HG03280 (cell line): ENCODE results near the gene ZWINT.
A peak's percentile ranks its signal among the peaks of the same experiment; 100 is the strongest.

Source experiments
- ATAC-seq: cut with Tn5 transposase; IDR thresholded peaks from one replicate; pipeline ENCODE4 v1.9.1; 2021; ENCODE audit warnings: mild to moderate bottlenecking, moderate library complexity; ENCODE audit not compliant: unreplicated experiment

The ZWINT gene

GRCh38 chr10:56360967-56361612, at the start of gene ZWINT:
TSS of gene ZWINT (minus strand) at chr10:56361259. CDS start at chr10:56361236, 23 bp downstream.
- ATAC-seq, result peak; percentile 99

- ATAC-seq, result no peak
Measured at GRCh38 chr10:56383806-56384205, 22.7 kb upstream of the ZWINT start.

- no peak for ATAC-seq
Measured at GRCh38 chr10:56370217-56371113, 9.4 kb upstream of the ZWINT start.

- no peak for ATAC-seq
Measured at GRCh38 chr10:56360583-56360966, 484 bp downstream of the ZWINT start.

- no peak for ATAC-seq
Measured at GRCh38 chr10:56359837-56360236, 1.2 kb downstream of the ZWINT start.

- no peak for ATAC-seq
Measured at GRCh38 chr10:56357018-56357417, 4.0 kb downstream of the ZWINT start.

- no peak for ATAC-seq
Measured at GRCh38 chr10:56351909-56352630, 9.0 kb downstream of the ZWINT start.

GRCh38 chr10:56349611-56350010, 11.4 kb downstream of the ZWINT start:
- ATAC-seq, result no peak

- no peak for ATAC-seq
Measured at GRCh38 chr10:56348101-56348500, 13.0 kb downstream of the ZWINT start.

- ATAC-seq, result no peak
Measured at GRCh38 chr10:56346845-56347415, 14.1 kb downstream of the ZWINT start.

GRCh38 chr10:56341612-56342011, 19.4 kb downstream of the ZWINT start:
- ATAC-seq, result no peak

GRCh38 chr10:56329961-56330360, 31.1 kb downstream of the ZWINT start:
- ATAC-seq, result no peak

- ATAC-seq, result no peak
Measured at GRCh38 chr10:56327118-56327517, 33.9 kb downstream of the ZWINT start.

GRCh38 chr10:56319386-56319785, 41.7 kb downstream of the ZWINT start:
- peak; percentile 82 for ATAC-seq

- peak; percentile 24 for ATAC-seq
Measured at GRCh38 chr10:56318816-56319215, 42.2 kb downstream of the ZWINT start.

GRCh38 chr10:56317603-56318002, 43.5 kb downstream of the ZWINT start:
- ATAC-seq, result no peak

GRCh38 chr10:56316603-56317002, 44.5 kb downstream of the ZWINT start:
- no peak for ATAC-seq
